PC-9 (cell line): ENCODE data around the gene TERC.

Source experiments
- CTCF ChIP-seq: fragments of 200-600 bp; sonication (generic); conservative IDR thresholded peaks from 2 replicates; pipeline ENCODE4 v1.6.1; 2017; ENCODE audit warnings: mixed run types, antibody characterized with exemption, mild to moderate bottlenecking, moderate library complexity
- EZH2 ChIP-seq: fragments of 200-600 bp; sonication (generic); IDR thresholded peaks from 2 replicates; pipeline ENCODE4 v1.8.0; 2017; ENCODE audit warnings: antibody characterized with exemption, low read depth

- TF ChIP-seq CTCF, result peak; percentile 70
- TF ChIP-seq EZH2, result no peak
Observed at GRCh38 chr3:169744366-169745054, 20.4 kb downstream of the TERC start.
